ENCODE data around the gene PRDX2.

PRDX2 gene

GRCh38 chr19:12838182-12838885 is 36.7 kb upstream of the PRDX2 start, which contains the start of gene MAST1:
MAST1 (plus strand) TSS chr19:12838515; CDS start chr19:12838573, 58 bp downstream.
- H3K9ac ChIP-seq (ENCODE audit: low read depth, low read length): no peak within 1 kb of the TSS
- peak within 1 kb of the TSS; percentile 58 for H3K4me3 ChIP-seq (ENCODE audit: low read length)
- peak within 1 kb of the TSS; percentile 68 for H3K4me2 ChIP-seq (ENCODE audit: low read length)
- H3K36me3 ChIP-seq (ENCODE audit: insufficient read depth, low read length): no peaks in the 10 kb centered on the region
- H3K4me1 ChIP-seq (ENCODE audit: control insufficient read depth, insufficient read depth, low read length): peaks cover 4% of the 10 kb centered on the region
- H3K27me3 ChIP-seq (ENCODE audit: control insufficient read depth, insufficient read depth, low read length): peaks cover 88% of the 10 kb centered on the region
- H3K9me3 ChIP-seq (replicated peaks; ENCODE audit: low read length): no peaks in the 10 kb centered on the region

DNA sequence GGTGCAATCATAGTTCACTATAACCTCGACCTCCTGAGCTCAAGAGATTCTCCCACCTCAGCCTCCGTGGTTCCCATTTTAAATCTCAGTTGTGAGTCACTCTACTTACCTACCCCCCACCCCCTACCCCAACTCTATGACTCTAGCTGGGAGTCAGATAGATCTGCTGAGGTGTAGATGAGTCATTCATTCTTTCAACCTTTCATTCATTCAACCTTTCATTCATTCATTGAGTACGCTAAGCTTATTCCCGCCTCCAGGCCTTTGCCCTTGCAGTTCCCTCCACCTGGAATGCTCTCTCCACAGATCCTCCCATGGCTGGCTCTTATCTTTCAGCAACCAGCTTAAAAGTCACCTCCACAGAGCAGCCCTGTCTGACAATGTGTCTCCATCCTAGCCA is 35.6 kb upstream of the PRDX2 start:
- Histone ChIP-seq H3K4me3 (ENCODE audit: low read length) (no peak overlapping the region), H3K4me2 (ENCODE audit: low read length) (no peak overlapping the region), H3K36me3 (ENCODE audit: insufficient read depth, low read length) (no peaks in the 10 kb centered on the region), H3K9ac (ENCODE audit: low read depth, low read length) (no peak overlapping the region), H3K9me3 (replicated peaks; ENCODE audit: low read length) (no peaks in the 10 kb centered on the region), H3K4me1 (ENCODE audit: control insufficient read depth, insufficient read depth, low read length) (peaks cover 4% of the 10 kb centered on the region), H3K27me3 (ENCODE audit: control insufficient read depth, insufficient read depth, low read length) (peaks cover 88% of the 10 kb centered on the region)

GRCh38 chr19:12836529-12836863 is 34.9 kb upstream of the PRDX2 start:
- Histone ChIP-seq H3K27me3 (ENCODE audit: control insufficient read depth, insufficient read depth, low read length) (peaks cover 89% of the 10 kb centered on the region), H3K4me1 (ENCODE audit: control insufficient read depth, insufficient read depth, low read length) (peaks cover 4% of the 10 kb centered on the region), H3K9me3 (replicated peaks; ENCODE audit: low read length) (no peaks in the 10 kb centered on the region)

GRCh38 chr19:12834976-12835757 is 33.6 kb upstream of the PRDX2 start:
- Histone ChIP-seq H3K4me2 (ENCODE audit: low read length) (no peak overlapping the region), H3K27me3 (ENCODE audit: control insufficient read depth, insufficient read depth, low read length) (peaks cover 85% of the 10 kb centered on the region), H3K4me1 (ENCODE audit: control insufficient read depth, insufficient read depth, low read length) (no peaks in the 10 kb centered on the region), H3K9me3 (replicated peaks; ENCODE audit: low read length) (no peaks in the 10 kb centered on the region), H3K4me3 (ENCODE audit: low read length) (no peak overlapping the region), H3K36me3 (ENCODE audit: insufficient read depth, low read length) (no peaks in the 10 kb centered on the region), H3K9ac (ENCODE audit: low read depth, low read length) (no peak overlapping the region)

More at GRCh38 chr19:12836529-12836863, 34.9 kb upstream of the PRDX2 start:
- Histone ChIP-seq H3K9ac (ENCODE audit: low read depth, low read length) (no peak overlapping the region), H3K36me3 (ENCODE audit: insufficient read depth, low read length) (no peaks in the 10 kb centered on the region), H3K4me3 (ENCODE audit: low read length) (no peak overlapping the region), H3K4me2 (ENCODE audit: low read length) (no peak overlapping the region)

DNA sequence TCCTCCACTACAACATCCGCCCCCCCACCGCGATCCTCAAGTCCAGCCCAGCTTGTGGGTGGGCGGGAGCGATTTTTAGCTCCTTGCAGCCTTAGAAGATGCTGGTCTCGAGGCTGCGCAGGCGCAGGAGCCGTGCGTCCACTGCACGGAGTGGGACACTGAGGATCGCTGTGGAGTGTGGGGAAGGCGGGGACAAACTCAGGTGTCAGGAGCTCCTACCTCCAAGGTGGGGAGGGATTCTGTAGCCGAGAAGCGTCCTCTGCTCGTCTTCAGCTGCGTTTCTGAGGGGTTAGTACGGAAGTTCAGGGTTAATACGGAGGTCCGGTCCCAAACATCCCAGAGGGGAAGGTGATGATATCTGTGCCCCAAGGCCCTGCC is 33.0 kb upstream of the PRDX2 start, which contains the start of gene RTBDN:
TSS of gene RTBDN (minus strand) at position 14 of the 378 bp plus-strand sequence. CDS start 4,600 bp downstream, outside the sequence.
- H3K4me1 ChIP-seq (ENCODE audit: control insufficient read depth, insufficient read depth, low read length): no peaks in the 10 kb centered on the region
- H3K9ac ChIP-seq (ENCODE audit: low read depth, low read length): no peak within 1 kb of the TSS

DNA sequence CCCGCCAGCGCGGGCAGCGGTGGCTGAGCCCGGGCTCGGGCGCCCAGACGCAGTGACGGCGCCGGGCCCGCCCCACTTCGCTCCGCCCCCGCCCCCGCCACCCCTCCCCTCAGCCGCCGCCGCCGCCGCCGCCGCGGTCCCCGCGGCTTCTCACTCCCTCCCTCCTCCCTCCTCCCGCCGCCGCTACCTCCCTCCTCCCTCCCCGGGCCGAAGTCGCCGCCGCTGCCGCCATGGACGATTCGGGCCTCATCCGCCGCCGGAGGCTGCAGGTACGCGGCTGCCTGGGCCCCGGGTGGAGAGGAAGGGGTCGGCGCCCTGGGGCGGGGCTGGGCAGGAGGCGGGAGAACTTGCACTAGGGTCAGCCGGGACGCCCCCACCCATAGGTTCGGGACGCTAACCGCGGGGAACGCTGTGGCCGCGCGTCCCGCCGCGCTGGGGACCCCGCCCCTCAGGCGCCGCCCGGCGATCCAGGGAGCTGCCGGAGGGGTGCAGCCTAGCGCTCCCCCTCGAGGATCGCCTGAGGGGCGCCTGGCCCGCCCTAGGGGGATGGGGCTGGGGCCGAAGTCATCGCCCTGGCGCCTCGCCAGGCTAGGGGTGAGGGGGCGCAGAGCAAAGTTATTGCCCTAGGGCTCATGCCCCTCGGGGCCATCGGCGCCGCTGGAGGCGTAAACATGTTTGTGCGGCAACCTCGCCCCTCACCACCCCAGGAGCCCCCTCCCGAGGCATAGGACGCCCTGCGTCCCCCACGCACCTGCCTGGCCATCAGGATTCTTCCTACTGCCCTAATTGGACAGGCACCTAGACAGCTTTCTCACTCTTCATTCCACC is 32.4 kb upstream of the PRDX2 start:
- Histone ChIP-seq H3K27me3 (ENCODE audit: control insufficient read depth, insufficient read depth, low read length) (peaks cover 78% of the 10 kb centered on the region), H3K9ac (ENCODE audit: low read depth, low read length) (no peak overlapping the region), H3K4me1 (ENCODE audit: control insufficient read depth, insufficient read depth, low read length) (no peaks in the 10 kb centered on the region), H3K36me3 (ENCODE audit: insufficient read depth, low read length) (no peaks in the 10 kb centered on the region), H3K4me3 (ENCODE audit: low read length) (peak overlapping the region; percentile 51), H3K9me3 (replicated peaks; ENCODE audit: low read length) (no peaks in the 10 kb centered on the region), H3K4me2 (ENCODE audit: low read length) (peak overlapping the region; percentile 74)

More for the DNA sequence above, 33.0 kb upstream of the PRDX2 start, which contains the start of gene RTBDN:
- peak within 1 kb of the TSS; percentile 74 for H3K4me2 ChIP-seq (ENCODE audit: low read length)
- peak within 1 kb of the TSS; percentile 51 for H3K4me3 ChIP-seq (ENCODE audit: low read length)
- peaks cover 84% of the 10 kb centered on the region for H3K27me3 ChIP-seq (ENCODE audit: control insufficient read depth, insufficient read depth, low read length)
- H3K9me3 ChIP-seq (replicated peaks; ENCODE audit: low read length): no peaks in the 10 kb centered on the region
- no peaks in the 10 kb centered on the region for H3K36me3 ChIP-seq (ENCODE audit: insufficient read depth, low read length)

GRCh38 chr19:12833418-12833737 is 31.8 kb upstream of the PRDX2 start:
- Histone ChIP-seq H3K4me3 (ENCODE audit: low read length) (no peak overlapping the region), H3K9ac (ENCODE audit: low read depth, low read length) (no peak overlapping the region), H3K9me3 (replicated peaks; ENCODE audit: low read length) (no peaks in the 10 kb centered on the region), H3K36me3 (ENCODE audit: insufficient read depth, low read length) (no peaks in the 10 kb centered on the region), H3K27me3 (ENCODE audit: control insufficient read depth, insufficient read depth, low read length) (peaks cover 77% of the 10 kb centered on the region), H3K4me1 (ENCODE audit: control insufficient read depth, insufficient read depth, low read length) (no peaks in the 10 kb centered on the region), H3K4me2 (ENCODE audit: low read length) (no peak overlapping the region)

DNA sequence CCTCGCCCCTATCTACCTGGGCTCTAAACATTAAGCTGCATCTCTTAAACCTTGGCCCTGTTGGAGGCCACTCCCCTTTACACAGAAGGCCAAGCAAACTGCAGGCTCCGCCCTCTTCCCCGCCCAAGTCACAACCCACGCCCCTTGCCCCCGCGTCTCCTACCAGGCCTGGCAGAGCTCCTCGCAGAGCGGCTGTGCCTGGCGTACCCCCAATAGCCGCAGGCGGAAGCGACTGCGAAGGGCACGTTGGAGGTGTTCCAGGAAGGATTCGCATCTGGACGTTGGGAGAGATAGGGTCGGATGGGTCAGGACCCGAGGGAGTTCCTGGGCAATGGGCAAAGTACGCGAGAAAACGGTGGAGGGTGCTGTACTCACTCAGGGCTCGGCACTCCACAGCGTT is 26.9 kb upstream of the PRDX2 start:
- peaks cover 4% of the 10 kb centered on the region for H3K4me1 ChIP-seq (ENCODE audit: control insufficient read depth, insufficient read depth, low read length)
- peak overlapping the region; percentile 58 for H3K4me2 ChIP-seq (ENCODE audit: low read length)
- H3K27me3 ChIP-seq (ENCODE audit: control insufficient read depth, insufficient read depth, low read length): peaks cover 36% of the 10 kb centered on the region
- H3K36me3 ChIP-seq (ENCODE audit: insufficient read depth, low read length): no peaks in the 10 kb centered on the region
- no peak overlapping the region for H3K9ac ChIP-seq (ENCODE audit: low read depth, low read length)
- H3K4me3 ChIP-seq (ENCODE audit: low read length): no peak overlapping the region
- no peaks in the 10 kb centered on the region for H3K9me3 ChIP-seq (replicated peaks; ENCODE audit: low read length)

DNA sequence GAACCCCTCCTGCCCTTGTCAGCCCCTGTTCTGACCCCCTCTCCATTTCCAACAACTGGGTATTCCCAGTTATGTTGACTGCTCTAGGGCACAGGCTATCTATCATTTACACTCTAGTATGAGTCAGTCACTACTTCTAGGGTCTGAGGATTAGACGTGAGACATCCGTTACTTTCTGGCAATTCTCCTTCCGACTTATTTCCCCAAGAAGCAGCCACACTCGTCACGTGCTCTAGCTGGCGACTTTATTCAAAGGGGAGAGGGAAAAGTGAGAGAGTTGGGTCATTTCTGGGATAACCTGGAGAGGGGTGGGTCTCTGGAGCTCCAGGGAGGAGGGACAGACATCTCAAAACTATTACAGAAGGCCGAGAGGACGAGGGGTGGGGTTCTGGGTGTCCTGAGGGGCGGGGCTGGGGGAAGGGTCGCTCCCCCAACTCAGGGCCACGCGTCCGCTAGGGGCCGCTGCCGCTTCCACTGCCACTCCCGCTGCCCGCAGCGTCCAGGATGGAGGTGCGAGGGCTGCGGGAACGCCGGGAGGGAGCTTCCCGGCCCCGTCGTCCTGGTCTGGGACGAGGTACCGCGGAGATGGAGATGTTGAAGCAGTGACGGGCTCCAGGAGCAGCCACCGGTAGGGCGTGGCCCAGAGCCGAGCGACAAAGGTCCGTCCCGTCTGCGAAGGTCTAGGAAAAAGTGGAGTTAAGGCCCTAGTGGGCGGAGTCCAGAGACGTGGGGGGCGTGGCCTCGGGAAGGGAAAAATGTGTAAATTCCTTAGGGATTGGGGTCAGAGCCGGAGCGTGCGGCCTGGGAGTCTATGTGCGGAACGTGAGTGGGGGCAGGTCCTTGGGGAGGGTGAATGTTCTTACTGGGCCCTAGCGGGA is 23.9 kb upstream of the PRDX2 start:
- Histone ChIP-seq H3K9me3 (replicated peaks; ENCODE audit: low read length) (no peaks in the 10 kb centered on the region), H3K27me3 (ENCODE audit: control insufficient read depth, insufficient read depth, low read length) (peaks cover 11% of the 10 kb centered on the region), H3K4me3 (ENCODE audit: low read length) (peak overlapping the region; percentile 44), H3K4me2 (ENCODE audit: low read length) (peak overlapping the region; percentile 59), H3K4me1 (ENCODE audit: control insufficient read depth, insufficient read depth, low read length) (peaks cover 4% of the 10 kb centered on the region), H3K9ac (ENCODE audit: low read depth, low read length) (no peak overlapping the region), H3K36me3 (ENCODE audit: insufficient read depth, low read length) (no peaks in the 10 kb centered on the region)

GRCh38 chr19:12821761-12822160 is 20.2 kb upstream of the PRDX2 start:
- peaks cover 4% of the 10 kb centered on the region for H3K4me1 ChIP-seq (ENCODE audit: control insufficient read depth, insufficient read depth, low read length)
- no peaks in the 10 kb centered on the region for H3K9me3 ChIP-seq (replicated peaks; ENCODE audit: low read length)
- H3K27me3 ChIP-seq (ENCODE audit: control insufficient read depth, insufficient read depth, low read length): no peaks in the 10 kb centered on the region
- H3K36me3 ChIP-seq (ENCODE audit: insufficient read depth, low read length): no peaks in the 10 kb centered on the region
- H3K9ac ChIP-seq (ENCODE audit: low read depth, low read length): no peak overlapping the region
- H3K4me2 ChIP-seq (ENCODE audit: low read length): no peak overlapping the region
- no peak overlapping the region for H3K4me3 ChIP-seq (ENCODE audit: low read length)

Measured in skeletal muscle satellite cell (primary cell).